Measurements from ENCODE around the gene TNRC18.
"Not testable (repeated sequence)": the region's sequence is repeated elsewhere in the genome, so short reads cannot be mapped to it uniquely, and the experiment has no call there.

DNA sequence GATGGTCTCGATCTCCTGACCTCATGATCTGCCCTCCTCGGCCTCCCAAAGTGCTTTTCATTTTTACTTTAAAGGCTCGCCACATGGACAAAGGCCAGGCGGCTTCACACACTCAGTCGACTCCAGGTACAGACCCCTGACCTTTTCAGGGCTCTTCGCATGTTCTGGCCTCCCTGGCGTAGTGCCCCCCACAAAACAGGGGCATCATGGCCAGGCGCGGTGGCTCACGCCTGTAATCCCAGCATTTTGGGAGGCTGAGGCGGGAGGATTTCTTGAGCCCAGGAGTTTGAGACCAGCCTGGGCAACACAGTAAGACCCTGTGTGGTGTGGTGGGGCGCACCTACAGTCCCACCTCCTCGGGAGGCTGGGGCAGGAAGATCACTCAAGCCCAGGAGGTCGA lies 48.0 kb upstream of the TNRC18 start:
- TF ChIP-seq, protein P1, sequence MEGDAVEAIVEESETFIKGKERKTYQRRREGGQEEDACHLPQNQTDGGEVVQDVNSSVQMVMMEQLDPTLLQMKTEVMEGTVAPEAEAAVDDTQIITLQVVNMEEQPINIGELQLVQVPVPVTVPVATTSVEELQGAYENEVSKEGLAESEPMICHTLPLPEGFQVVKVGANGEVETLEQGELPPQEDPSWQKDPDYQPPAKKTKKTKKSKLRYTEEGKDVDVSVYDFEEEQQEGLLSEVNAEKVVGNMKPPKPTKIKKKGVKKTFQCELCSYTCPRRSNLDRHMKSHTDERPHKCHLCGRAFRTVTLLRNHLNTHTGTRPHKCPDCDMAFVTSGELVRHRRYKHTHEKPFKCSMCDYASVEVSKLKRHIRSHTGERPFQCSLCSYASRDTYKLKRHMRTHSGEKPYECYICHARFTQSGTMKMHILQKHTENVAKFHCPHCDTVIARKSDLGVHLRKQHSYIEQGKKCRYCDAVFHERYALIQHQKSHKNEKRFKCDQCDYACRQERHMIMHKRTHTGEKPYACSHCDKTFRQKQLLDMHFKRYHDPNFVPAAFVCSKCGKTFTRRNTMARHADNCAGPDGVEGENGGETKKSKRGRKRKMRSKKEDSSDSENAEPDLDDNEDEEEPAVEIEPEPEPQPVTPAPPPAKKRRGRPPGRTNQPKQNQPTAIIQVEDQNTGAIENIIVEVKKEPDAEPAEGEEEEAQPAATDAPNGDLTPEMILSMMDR (conservative IDR thresholded peaks at IDR 0.05; ENCODE audit: low read length) = not testable (repeated sequence)
- TF ChIP-seq EZH2phosphoT487 (IDR thresholded peaks at IDR 0.05; ENCODE audit: borderline replicate concordance) = not testable (repeated sequence)
